H1 (cell line): ENCODE data around the gene SLCO4A1. TPM values are rescaled to one million over a fixed set of nuclear protein-coding genes. Genes with fewer than 3 reads are reported as not detected.

Source experiments
- BACH1 ChIP-seq: IDR thresholded peaks from 2 replicates; pipeline ENCODE4 v1.6.1; 2012; ENCODE audit warnings: low read length, improper control_type of control experiment
- CBX8 ChIP-seq: fragments of 300-800, 300-1000 bp; sonication (generic); IDR thresholded peaks from 2 replicates; pipeline ENCODE4 v1.7.1; 2016; ENCODE audit warnings: low read depth, low read length, borderline replicate concordance
- CEBPB ChIP-seq: IDR thresholded peaks from 2 replicates; pipeline ENCODE4 v1.6.1; 2012; ENCODE audit warnings: low read depth, low read length
- CHD7 ChIP-seq: fragments of 300-600 bp; sonication (generic); IDR thresholded peaks from 2 replicates; pipeline ENCODE4 v1.7.1; 2012; ENCODE audit warnings: low read length, moderate library complexity, mild to moderate bottlenecking, inconsistent platforms; ENCODE audit not compliant: insufficient replicate concordance
- E2F6 ChIP-seq: IDR thresholded peaks from 2 replicates; pipeline ENCODE4 v1.6.1; 2012; ENCODE audit warnings: inconsistent platforms
- EGR1 ChIP-seq: IDR thresholded peaks from 2 replicates; pipeline ENCODE4 v1.6.1; 2011; ENCODE audit warnings: low read depth, low read length, borderline replicate concordance
- PHF8 ChIP-seq: fragments of 200-600 bp; sonication (generic); conservative IDR thresholded peaks from 2 replicates; pipeline ENCODE4 v1.7.1; 2012; ENCODE audit warnings: low read depth, mild to moderate bottlenecking, inconsistent platforms, low read length, moderate library complexity
- SAP30 ChIP-seq: fragments of 300-600 bp; sonication (generic); IDR thresholded peaks from 2 replicates; pipeline ENCODE4 v1.7.1; 2012; ENCODE audit warnings: low read length, moderate library complexity, mild to moderate bottlenecking, inconsistent platforms; ENCODE audit not compliant: insufficient read depth, insufficient replicate concordance
- SIRT6 ChIP-seq: IDR thresholded peaks from one replicate; pipeline ENCODE4 v1.7.1; 2012; ENCODE audit warnings: low read length, inconsistent platforms
- SUZ12 ChIP-seq: fragments of 200-600 bp; sonication (generic); IDR thresholded peaks from 2 replicates; pipeline ENCODE4 v1.6.1; 2012; ENCODE audit warnings: mild to moderate bottlenecking, inconsistent platforms, low read length, moderate library complexity, mixed read lengths
- polyA plus RNA-seq, 7 experiments: library from polyadenylated mRNA; depleted of rRNA in 3 of 7; stranded (reverse) in 5 of 7; unstranded in 2 of 7; fragments of >200 nt in 5 of 7; fragments of 200-250 nt in 2 of 7; gene quantifications; 1 replicate in 5 of 7; 2 replicates in 1 of 7; 4 replicates in 1 of 7; pipeline versions ENCODE4 v1.2.1 to v1.2.3, GENCODE V29; 2011 to 2013; ENCODE audit warnings: missing spikeins in 2 of 7, mixed read lengths in 2 of 7
- total RNA-seq: library from RNA; stranded (reverse); fragmentation: NEBNext Ultra II Directional; extraction: Animal tissue kit (Norgen Biotek cat#: 25700); gene quantifications from 2 replicates; pipeline ENCODE4 v1.2.1, GENCODE V29; 2021

Gene SLCO4A1
- total and polyA plus RNA-seq, 2 of the 8 experiments (the other 6 are each of a cell fraction or from before 2014, with no cell fraction given), result 10.5 to 18.5 TPM

GRCh38 chr20:62642051-62642665, at the start of gene SLCO4A1 (continued):
- TF ChIP-seq PHF8, result 0 out of 2 replicates have a peak, but pooled peaks have one; percentile 34
- TF ChIP-seq CEBPB, result no peak
- peak; percentile 38; the same call in 1 of the 2 replicates for TF ChIP-seq EGR1
- no peak for TF ChIP-seq CBX8
- peak; percentile 75 for TF ChIP-seq E2F6
- no peak for TF ChIP-seq SAP30
- no peak for TF ChIP-seq SIRT6
- peak; percentile 51; the same call in 1 of the 2 replicates for TF ChIP-seq SUZ12
- no peak; the same call in 1 of the 2 replicates for TF ChIP-seq BACH1
- no peak for TF ChIP-seq CHD7
